H1 (cell line): ENCODE measurements around the gene MYO3A. TPM values are rescaled to one million over a fixed set of nuclear protein-coding genes. Genes with fewer than 3 reads are reported as not detected.

Experiments used
- CTCF ChIA-PET: fragments of 300-600 bp; sonication (Branson Sonifier 250); formaldehyde crosslinking; loops from one replicate; lab custom pipeline; 2021; ENCODE audit not compliant: partially characterized antibody; lab: Charles Lee
- POLR2A ChIA-PET: fragments of 300-600 bp; sonication (Branson Sonifier 250); formaldehyde crosslinking; loops from one replicate; lab custom pipeline; 2021; ENCODE audit warnings: inconsistent platforms; ENCODE audit not compliant: partially characterized antibody; lab: Charles Lee
- DNase-seq, 2 experiments: peaks; one replicate each; pipeline versions ENCODE4 v3.0.0 to v3.0.0-alpha.2; 2010 to 2022; ENCODE audit warnings: low spot score in 2 of 2, low read depth in 1 of 2, mixed read lengths in 1 of 2
- FAIRE-seq: peaks from 2 replicates; lab custom pipeline; 2011; peaks lifted over from hg19 to GRCh38; lab: Jason Lieb, UNC
- H2AFZ ChIP-seq: 2 replicates; pipeline ENCODE4 v1.8.1; 2012; ENCODE audit warnings: low read length, inconsistent platforms
- H2AK5ac ChIP-seq: 2 replicates; pipeline ENCODE4 v1.6.1; 2013; ENCODE audit warnings: low read depth, low read length
- H2BK120ac ChIP-seq: replicated peaks from 2 replicates; pipeline ENCODE3; 2013; ENCODE audit warnings: low read depth, low read length, inconsistent platforms
- H2BK12ac ChIP-seq: 2 replicates; pipeline ENCODE4 v1.6.1; 2013; ENCODE audit warnings: low read depth, low read length
- H2BK15ac ChIP-seq: 2 replicates; pipeline ENCODE4 v1.6.1; 2013; ENCODE audit warnings: low read length
- H2BK20ac ChIP-seq: 2 replicates; pipeline ENCODE4 v1.6.1; 2013; ENCODE audit warnings: low read length
- H2BK5ac ChIP-seq: 2 replicates; pipeline ENCODE4 v1.6.1; 2013; ENCODE audit warnings: low read depth, low read length
- H3K14ac ChIP-seq: 2 replicates; pipeline ENCODE4 v1.6.1; 2013; ENCODE audit warnings: inconsistent platforms; ENCODE audit not compliant: insufficient read length
- H3K18ac ChIP-seq: 2 replicates; pipeline ENCODE4 v1.6.1; 2013; ENCODE audit warnings: low read length; ENCODE audit errors: extremely low read depth
- H3K23ac ChIP-seq: 2 replicates; pipeline ENCODE4 v1.6.1; 2013; ENCODE audit warnings: inconsistent platforms; ENCODE audit not compliant: insufficient read length
- H3K23me2 ChIP-seq: 2 replicates; pipeline ENCODE4 v1.6.1; 2013; ENCODE audit warnings: low read depth, low read length
- H3K27ac ChIP-seq: 2 replicates; pipeline ENCODE4 v1.6.1; 2011; ENCODE audit warnings: low read depth, low read length, inconsistent platforms
- H3K27me3 ChIP-seq, 4 experiments: replicated peaks in 1 of 4; 1 replicate in 1 of 4; 2 replicates in 3 of 4; pipeline versions ENCODE4 v1.6.1 to v1.8.1; 2011 to 2013; ENCODE audit warnings: low read length in 3 of 4, mild to moderate bottlenecking in 3 of 4, inconsistent platforms in 2 of 4, mixed read lengths in 2 of 4, moderate library complexity in 1 of 4; ENCODE audit not compliant: control insufficient read depth in 3 of 4, insufficient read depth in 3 of 4; ENCODE audit errors: extremely low read depth in 1 of 4
- H3K36me3 ChIP-seq, 4 experiments: 2 replicates each; pipeline versions ENCODE4 v1.6.1 to v1.8.1; 2011 to 2013; ENCODE audit warnings: mild to moderate bottlenecking in 4 of 4, low read length in 3 of 4, moderate library complexity in 2 of 4, control low read depth in 1 of 4, inconsistent platforms in 1 of 4; ENCODE audit not compliant: insufficient read depth in 4 of 4, control insufficient read depth in 2 of 4
- H3K4ac ChIP-seq: replicated peaks from 2 replicates; pipeline ENCODE3; 2013; ENCODE audit warnings: low read length, low read depth, mixed read lengths, inconsistent platforms; ENCODE audit not compliant: insufficient read length
- H3K4me1 ChIP-seq, 4 experiments: replicated peaks in 1 of 4; 1 replicate in 1 of 4; 2 replicates in 3 of 4; pipeline versions ENCODE4 v1.6.1 to v1.8.1; 2011 to 2013; ENCODE audit warnings: low read length in 3 of 4, inconsistent platforms in 2 of 4, mixed read lengths in 1 of 4; ENCODE audit not compliant: insufficient read depth in 4 of 4, control insufficient read depth in 3 of 4
- H3K4me2 ChIP-seq, 2 experiments: 2 replicates each; pipeline versions ENCODE4 v1.6.1 to v1.8.1; 2011 to 2013; ENCODE audit warnings: low read depth in 2 of 2, low read length in 2 of 2, control low read depth in 1 of 2, inconsistent platforms in 1 of 2, mild to moderate bottlenecking in 1 of 2; ENCODE audit not compliant: insufficient read depth in 1 of 2
- H3K4me3 ChIP-seq, 4 experiments: fragments of 200-600, 300-600 bp in 1 of 4; sonication (generic), shearing (Covaris generic), sonication (Bioruptor Twin) in 1 of 4; 2 replicates each; pipeline versions ENCODE4 v1.5.1 to v1.8.1; 2011 to 2016; ENCODE audit warnings: low read length in 4 of 4, low read depth in 3 of 4, control low read depth in 2 of 4, inconsistent platforms in 2 of 4, mild to moderate bottlenecking in 2 of 4, mixed read lengths in 1 of 4, moderate library complexity in 1 of 4; ENCODE audit not compliant: insufficient read depth in 2 of 4; ENCODE audit errors: extremely low read depth in 1 of 4
- H3K56ac ChIP-seq: replicated peaks from 2 replicates; pipeline ENCODE3; 2013; ENCODE audit warnings: low read depth, mild to moderate bottlenecking, mixed read lengths, low read length, inconsistent platforms; ENCODE audit not compliant: insufficient read length
- H3K79me1 ChIP-seq: 2 replicates; pipeline ENCODE4 v1.6.1; 2013; ENCODE audit warnings: low read depth, low read length, control low read depth
- H3K79me2 ChIP-seq, 2 experiments: 2 replicates each; pipeline versions ENCODE4 v1.6.1 to v1.8.1; 2012 to 2013; ENCODE audit warnings: low read length in 2 of 2, mild to moderate bottlenecking in 2 of 2, inconsistent platforms in 1 of 2; ENCODE audit not compliant: insufficient read depth in 2 of 2, control insufficient read depth in 1 of 2
- H3K9ac ChIP-seq, 4 experiments: replicated peaks in 1 of 4; 1 replicate in 1 of 4; 2 replicates in 3 of 4; pipeline versions ENCODE4 v1.6.1 to v1.8.1; 2011 to 2013; ENCODE audit warnings: low read depth in 3 of 4, low read length in 3 of 4, control low read depth in 2 of 4, mild to moderate bottlenecking in 2 of 4, moderate library complexity in 2 of 4, inconsistent platforms in 1 of 4; ENCODE audit errors: extremely low read depth in 1 of 4
- H3K9me3 ChIP-seq, 2 experiments: 2 replicates each; pipeline versions ENCODE4 v1.6.1 to v1.8.1; 2012 to 2013; ENCODE audit warnings: mild to moderate bottlenecking in 2 of 2, moderate library complexity in 2 of 2, control low read depth in 1 of 2, inconsistent platforms in 1 of 2, low read depth in 1 of 2, low read length in 1 of 2, mixed read lengths in 1 of 2; ENCODE audit not compliant: insufficient read depth in 2 of 2
- H4K20me1 ChIP-seq, 2 experiments: replicated peaks in 1 of 2; 2 replicates each; pipeline versions ENCODE3 to v1.8.1; 2011 to 2013; ENCODE audit warnings: inconsistent platforms in 2 of 2, low read length in 2 of 2, mild to moderate bottlenecking in 1 of 2; ENCODE audit not compliant: insufficient read depth in 2 of 2, control insufficient read depth in 1 of 2
- H4K5ac ChIP-seq: 2 replicates; pipeline ENCODE4 v1.6.1; 2013; ENCODE audit warnings: low read length, low read depth, mixed read lengths, inconsistent platforms; ENCODE audit not compliant: insufficient read length
- H4K8ac ChIP-seq: 2 replicates; pipeline ENCODE4 v1.8.0; 2013; ENCODE audit warnings: mild to moderate bottlenecking, moderate library complexity, low read length, inconsistent platforms; ENCODE audit not compliant: insufficient read depth; ENCODE audit errors: extremely low read depth
- H4K91ac ChIP-seq: replicated peaks from 2 replicates; pipeline ENCODE3; 2013; ENCODE audit warnings: low read length, mixed read lengths, inconsistent platforms; ENCODE audit not compliant: insufficient read length
- ASH2L ChIP-seq: fragments of 200-600, 300-600 bp; sonication (generic); IDR thresholded peaks from one replicate; pipeline ENCODE4 v1.7.1; 2017; ENCODE audit warnings: low read length
- ATF2 ChIP-seq: IDR thresholded peaks from 2 replicates; pipeline ENCODE4 v1.6.1; 2012; ENCODE audit warnings: low read length, inconsistent platforms
- BRCA1 ChIP-seq: IDR thresholded peaks from 2 replicates; pipeline ENCODE4 v1.6.1; 2012; ENCODE audit warnings: low read depth, low read length, improper control_type of control experiment
- CREB1 ChIP-seq: IDR thresholded peaks from 2 replicates; pipeline ENCODE4 v1.6.1; 2012; ENCODE audit warnings: inconsistent platforms
- GTF2F1 ChIP-seq: IDR thresholded peaks from 2 replicates; pipeline ENCODE4 v1.6.1; 2012; ENCODE audit warnings: low read depth, low read length, improper control_type of control experiment, borderline replicate concordance
- HDAC2 ChIP-seq, 2 experiments: fragments of 300-600 bp in 1 of 2; sonication (generic) in 1 of 2; IDR thresholded peaks; 2 replicates each; pipeline ENCODE4 v1.6.1; 2011 to 2012; ENCODE audit warnings: low read depth in 2 of 2, low read length in 2 of 2, mild to moderate bottlenecking in 2 of 2, moderate library complexity in 2 of 2, borderline replicate concordance in 1 of 2, inconsistent platforms in 1 of 2
- KDM5A ChIP-seq: fragments of 200-600 bp; IDR thresholded peaks from 2 replicates; pipeline ENCODE4 v1.7.1; 2012; ENCODE audit warnings: mild to moderate bottlenecking, low read length, inconsistent platforms, mixed read lengths
- NANOG ChIP-seq: IDR thresholded peaks from 2 replicates; pipeline ENCODE4 v1.6.1; 2011; ENCODE audit warnings: low read length, low read depth, mild to moderate bottlenecking, inconsistent platforms; ENCODE audit not compliant: insufficient read depth, poor library complexity, severe bottlenecking
- SIN3A ChIP-seq, 2 experiments: IDR thresholded peaks in 1 of 2; conservative IDR thresholded peaks in 1 of 2; 2 replicates each; pipeline ENCODE4 v1.6.1; 2011 to 2012; ENCODE audit warnings: low read length in 2 of 2, improper control_type of control experiment in 1 of 2, low read depth in 1 of 2, mild to moderate bottlenecking in 1 of 2
- SIRT6 ChIP-seq: IDR thresholded peaks from one replicate; pipeline ENCODE4 v1.7.1; 2012; ENCODE audit warnings: low read length, inconsistent platforms
- USF2 ChIP-seq: IDR thresholded peaks from 2 replicates; pipeline ENCODE4 v1.6.1; 2011; ENCODE audit warnings: low read length, improper control_type of control experiment
- WGBS, 2 experiments: shearing (Covaris generic) in 1 of 2; methylation state at CpG; one replicate each; pipeline versions ENCODE4 v1.1.6 to v1.1.7; 2013 to 2015; ENCODE audit warnings: low lambda C conversion rate in 2 of 2, mixed read lengths in 2 of 2, inconsistent platforms in 1 of 2, low coverage in 1 of 2, missing lambda C conversion rate in 1 of 2; ENCODE audit not compliant: insufficient replicate concordance in 2 of 2, insufficient coverage in 1 of 2, insufficient read length in 1 of 2; ENCODE audit errors: extremely low coverage in 1 of 2, missing lambda C conversion rate in 1 of 2; 5-methylcytosine and 5-hydroxymethylcytosine counted together
- polyA plus RNA-seq, 7 experiments: library from polyadenylated mRNA; depleted of rRNA in 3 of 7; stranded (reverse) in 5 of 7; unstranded in 2 of 7; fragments of >200 nt in 5 of 7; fragments of 200-250 nt in 2 of 7; gene quantifications; 1 replicate in 5 of 7; 2 replicates in 1 of 7; 4 replicates in 1 of 7; pipeline versions ENCODE4 v1.2.1 to v1.2.3, GENCODE V29; 2011 to 2013; ENCODE audit warnings: missing spikeins in 2 of 7, mixed read lengths in 2 of 7
- total RNA-seq: library from RNA; stranded (reverse); fragmentation: NEBNext Ultra II Directional; extraction: Animal tissue kit (Norgen Biotek cat#: 25700); gene quantifications from 2 replicates; pipeline ENCODE4 v1.2.1, GENCODE V29; 2021

The MYO3A gene
- total and polyA plus RNA-seq, 2 of the 8 experiments (the other 6 are each of a cell fraction or from before 2014, with no cell fraction given) = 3.9 to 5.3 TPM

- no peaks in the 10 kb centered on the region for H4K20me1 ChIP-seq
- no peak overlapping the region for H3K9ac ChIP-seq
- H4K91ac ChIP-seq = no peak overlapping the region
- 98% methylated on average over 5 of the region's 5 CpGs; no CpG with 5 or more reads in 1 of the 2 experiments for WGBS, 2 experiments
- TF ChIP-seq SIN3A (conservative IDR thresholded peaks at IDR 0.05 in 1 of 2, IDR thresholded peaks at IDR 0.05 in 1 of 2; ENCODE audit: low read depth in 1 of 2, low read length in 2 of 2) (no peak), KDM5A (no peak), GTF2F1 (no peak), ATF2 (no peak), ASH2L (no peak), USF2 (no peak), NANOG (no peak), HDAC2 (IDR thresholded peaks at IDR 0.05; ENCODE audit: borderline replicate concordance in 1 of 2, low read depth in 2 of 2, low read length in 2 of 2) (no peak), CREB1 (no peak), BRCA1 (no peak), SIRT6 (no peak)
- TF ChIP-seq, all 59 proteins: peak for 0
- Histone ChIP-seq H3K14ac (no peak overlapping the region), H3K23ac (no peak overlapping the region), H3K9me3 (no peaks in the 10 kb centered on the region), H2BK120ac (no peak overlapping the region), H3K27me3 (no peaks in the 10 kb centered on the region), H2BK12ac (no peak overlapping the region), H2BK20ac (no peak overlapping the region), H3K4me2 (no peak overlapping the region; a peak in 1 of 4 replicates), H3K4me3 (no peak overlapping the region), H4K5ac (no peak overlapping the region), H3K4me1 (no peaks in the 10 kb centered on the region), H3K56ac (no peak overlapping the region), H3K79me2 (no peaks in the 10 kb centered on the region), H3K23me2 (no peaks in the 10 kb centered on the region), H4K8ac (no peak overlapping the region), H2BK15ac (no peak overlapping the region), H2AFZ (no peak overlapping the region), H3K4ac (no peak overlapping the region), H3K27ac (no peak overlapping the region), H2AK5ac (no peak overlapping the region), H3K79me1 (no peaks in the 10 kb centered on the region), H2BK5ac (no peak overlapping the region), H3K36me3 (no peaks in the 10 kb centered on the region), H3K18ac (no peak overlapping the region)
- FAIRE-seq = no peak
- ChIA-PET CTCF (interaction anchor here (0.9 to 2.0 kb wide), 4 partner anchors 25 to 243 kb away, joined by 3 to 4 read pairs (median 3); no protein-coding TSS in a partner anchor), POLR2A (interaction anchor here (0.6 kb wide), 1 partner anchor 272 kb away, joined by 3 read pairs; no protein-coding TSS in a partner anchor)
- no peak for DNase-seq
Observed at GRCh38 chr10:26000971-26001370, 66.9 kb downstream of the MYO3A start.
